Measurements from ENCODE around the gene GTSF1L.

GTSF1L gene

DNA sequence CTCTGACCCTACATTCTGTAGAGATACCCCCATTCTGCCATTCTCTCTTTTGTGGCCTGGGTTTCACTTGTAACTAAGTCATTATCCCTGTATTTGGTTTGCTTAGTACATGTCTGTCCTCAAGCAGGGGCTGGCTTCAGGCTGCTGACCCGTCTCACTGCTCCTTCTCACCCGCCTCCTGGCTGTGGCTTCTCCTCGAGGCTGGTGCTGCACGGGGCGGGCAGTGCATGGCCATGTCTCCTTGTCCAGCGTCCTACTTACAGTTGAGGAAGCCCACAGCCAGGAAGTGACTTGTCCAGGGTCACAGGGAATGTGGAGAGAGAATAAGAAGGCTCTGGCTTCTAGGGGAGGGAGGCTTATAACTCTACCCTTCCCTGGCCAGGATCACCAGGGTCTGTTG lies 11.3 kb downstream of the GTSF1L start:
- DNase-seq = no peak

DNA sequence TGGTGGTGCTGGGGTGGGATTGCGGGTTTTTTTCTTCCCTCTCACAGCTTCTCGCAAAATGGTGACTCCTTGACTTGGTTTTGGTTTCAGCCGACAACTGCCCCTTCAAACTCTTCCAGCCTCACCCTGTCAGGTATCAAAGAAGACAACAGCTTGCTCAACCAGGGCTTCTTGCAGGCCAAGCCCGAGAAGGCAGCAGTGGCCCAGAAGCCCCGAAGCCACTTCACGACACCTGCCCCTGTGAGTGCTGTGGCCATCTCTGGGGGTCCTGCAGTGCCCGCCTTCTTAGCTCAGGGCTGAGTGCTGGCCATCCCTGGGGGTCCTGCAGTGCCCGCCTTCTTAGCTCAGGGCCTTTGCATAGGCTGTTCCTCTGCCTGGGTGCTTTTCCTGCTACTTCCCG lies 11.8 kb downstream of the GTSF1L start:
- no peak for DNase-seq

DNA sequence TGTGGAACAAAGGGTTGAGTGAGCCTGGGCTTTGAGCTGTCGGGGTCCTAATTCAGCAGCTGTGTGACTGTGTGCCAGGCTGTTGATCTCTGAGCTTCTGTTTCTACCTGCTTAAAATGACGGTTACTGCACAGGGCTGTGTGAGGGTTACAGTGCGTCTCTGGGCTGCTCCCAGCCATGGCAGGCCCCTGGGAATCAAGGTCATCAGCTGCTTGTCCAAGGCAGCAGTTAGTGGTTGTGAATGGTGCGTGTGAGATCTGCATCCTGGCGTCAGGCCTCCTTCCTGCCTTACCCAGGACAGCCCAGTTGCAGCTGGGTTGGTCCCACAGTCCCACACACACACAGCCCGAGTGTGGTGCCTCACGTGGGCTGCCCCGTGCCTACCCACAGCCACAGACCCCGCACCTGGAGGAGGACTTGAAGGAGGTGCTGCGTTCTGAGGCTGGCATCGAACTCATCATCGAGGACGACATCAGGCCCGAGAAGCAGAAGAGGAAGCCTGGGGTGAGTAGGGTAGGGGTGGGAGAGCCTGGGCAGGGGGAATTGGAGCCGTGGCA lies 15.6 kb downstream of the GTSF1L start:
- no peak for DNase-seq

DNA sequence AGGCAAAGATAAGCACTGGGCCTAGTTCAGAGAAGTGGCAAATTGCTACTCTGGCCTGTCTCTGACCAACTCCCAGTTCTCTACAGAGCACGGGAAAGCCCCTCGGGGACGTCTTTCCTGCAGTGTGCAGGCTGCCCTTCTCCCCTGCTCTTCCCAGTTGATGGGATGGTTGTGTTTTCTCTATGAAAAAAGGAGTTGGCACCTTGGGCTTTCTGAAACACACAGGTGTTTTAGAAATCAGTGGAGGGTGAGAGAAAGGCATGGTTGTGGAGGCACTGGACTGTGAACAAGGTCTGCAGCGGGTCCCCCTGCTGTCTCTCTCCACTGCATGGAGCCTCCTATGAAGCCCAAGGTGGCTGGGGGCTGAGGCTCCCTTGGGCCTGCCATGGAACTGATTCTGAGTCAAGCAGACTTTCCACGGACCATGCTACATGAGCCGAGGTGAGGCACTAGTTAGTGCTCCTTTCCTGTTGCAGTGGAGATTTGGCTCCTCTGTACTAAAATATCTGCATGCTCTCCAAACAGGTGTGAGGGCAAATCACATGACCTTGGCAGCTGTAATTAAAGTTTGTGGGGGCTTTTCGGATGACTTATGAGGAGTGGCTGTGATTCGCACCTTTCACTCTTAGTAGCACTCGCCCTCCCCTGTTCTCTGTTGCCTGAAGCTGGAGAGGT lies 16.3 kb downstream of the GTSF1L start:
- no peak for DNase-seq

DNA sequence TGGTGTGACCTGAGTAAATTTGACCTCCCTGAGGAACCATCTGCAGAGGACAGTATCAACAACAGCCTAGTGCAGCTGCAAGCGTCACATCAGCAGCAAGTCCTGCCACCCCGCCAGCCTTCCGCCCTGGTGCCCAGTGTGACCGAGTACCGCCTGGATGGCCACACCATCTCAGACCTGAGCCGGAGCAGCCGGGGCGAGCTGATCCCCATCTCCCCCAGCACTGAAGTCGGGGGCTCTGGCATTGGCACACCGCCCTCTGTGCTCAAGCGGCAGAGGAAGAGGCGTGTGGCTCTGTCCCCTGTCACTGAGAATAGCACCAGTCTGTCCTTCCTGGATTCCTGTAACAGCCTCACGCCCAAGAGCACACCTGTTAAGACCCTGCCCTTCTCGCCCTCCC lies 24.3 kb downstream of the GTSF1L start:
- DNase-seq = no peak

DNA sequence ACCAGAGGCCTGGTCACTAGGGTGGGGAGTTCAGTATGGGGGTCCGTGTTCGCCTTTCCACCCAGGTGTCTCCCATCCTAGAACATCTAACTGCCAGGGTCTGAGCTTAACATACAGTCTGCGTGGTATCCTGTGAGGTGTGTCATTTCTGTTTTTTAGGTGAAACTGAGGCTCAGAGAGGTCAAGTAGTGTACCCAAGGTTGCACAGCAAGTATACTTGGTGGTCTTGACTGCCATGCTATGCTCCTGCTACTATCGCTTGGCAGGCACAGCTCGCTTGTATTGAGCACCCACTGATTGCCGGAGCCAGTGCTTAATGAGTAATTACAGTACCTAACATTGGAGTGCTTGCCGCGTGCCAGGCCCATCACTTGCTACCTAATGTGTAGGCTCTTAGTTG lies 26.2 kb downstream of the GTSF1L start:
- DNase-seq = no peak

DNA sequence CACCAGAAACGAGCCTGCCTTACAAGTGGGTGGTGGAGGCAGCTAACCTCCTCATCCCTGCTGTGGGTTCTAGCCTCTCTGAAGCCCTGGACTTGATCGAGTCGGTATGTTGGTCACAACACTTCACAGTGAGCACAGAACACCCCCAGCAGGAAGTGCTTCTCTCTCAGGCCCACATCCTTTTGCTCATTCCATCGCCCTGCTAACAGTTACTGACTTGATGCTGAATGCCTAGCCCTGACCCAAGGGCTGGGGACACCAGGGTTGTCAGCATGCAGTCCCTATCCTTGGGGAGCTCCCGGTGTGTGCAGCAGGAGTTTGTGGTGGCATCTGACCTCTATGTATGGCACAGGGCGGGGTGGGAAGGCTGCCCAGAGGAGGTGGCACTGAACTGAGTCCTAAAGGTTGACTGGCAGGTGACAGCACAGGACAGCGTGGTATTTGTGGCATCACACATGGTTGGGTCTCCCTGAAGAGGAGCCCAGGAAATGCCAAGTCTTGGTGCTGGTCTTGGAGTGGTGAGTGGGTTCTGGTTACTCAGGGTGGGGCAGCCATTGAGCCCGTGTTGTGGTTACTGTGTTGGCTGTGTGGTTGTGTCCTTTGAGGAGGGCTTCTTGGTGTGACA lies 26.7 kb downstream of the GTSF1L start:
- no peak for DNase-seq

DNA sequence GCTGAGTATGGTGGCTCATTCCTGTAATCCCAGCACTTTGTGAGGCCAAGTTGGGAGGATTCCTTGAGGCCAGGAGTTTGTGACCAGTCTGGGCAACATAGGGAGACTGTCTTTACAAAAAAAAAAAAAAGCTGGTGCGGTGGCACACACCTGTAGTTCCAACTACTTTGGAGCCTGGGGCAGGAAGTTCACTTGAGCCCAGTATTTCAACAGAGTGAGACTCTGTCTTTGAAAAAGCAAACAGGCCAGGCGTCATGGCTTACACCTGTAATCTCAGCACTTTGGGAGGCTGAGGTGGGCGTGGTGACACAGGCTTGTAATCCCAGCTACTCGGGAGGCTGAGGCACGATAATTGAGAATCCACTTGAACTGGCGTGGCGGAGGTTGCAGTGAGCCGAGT lies 31.2 kb downstream of the GTSF1L start:
- no peak for DNase-seq

DNA sequence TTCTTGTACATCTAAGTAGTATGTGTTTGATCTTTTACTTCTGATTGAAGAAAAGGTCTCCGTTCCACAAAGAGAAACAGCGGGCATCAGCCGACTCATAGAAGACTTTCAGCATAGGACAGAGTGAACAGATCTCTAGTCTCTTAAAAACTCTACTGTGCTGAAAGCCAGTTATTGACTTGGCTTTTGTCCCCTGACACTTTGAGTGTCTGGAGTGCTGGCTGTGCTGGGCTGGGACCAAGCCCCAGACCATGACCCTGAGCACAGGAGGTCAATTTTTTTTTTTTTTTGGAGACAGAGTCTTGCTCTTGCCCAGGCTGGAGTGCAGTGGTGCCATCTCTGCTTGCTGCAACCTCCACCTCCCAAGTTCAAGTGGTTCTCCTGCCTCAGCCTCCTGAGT lies 32.0 kb downstream of the GTSF1L start:
- DNase-seq = no peak

DNA sequence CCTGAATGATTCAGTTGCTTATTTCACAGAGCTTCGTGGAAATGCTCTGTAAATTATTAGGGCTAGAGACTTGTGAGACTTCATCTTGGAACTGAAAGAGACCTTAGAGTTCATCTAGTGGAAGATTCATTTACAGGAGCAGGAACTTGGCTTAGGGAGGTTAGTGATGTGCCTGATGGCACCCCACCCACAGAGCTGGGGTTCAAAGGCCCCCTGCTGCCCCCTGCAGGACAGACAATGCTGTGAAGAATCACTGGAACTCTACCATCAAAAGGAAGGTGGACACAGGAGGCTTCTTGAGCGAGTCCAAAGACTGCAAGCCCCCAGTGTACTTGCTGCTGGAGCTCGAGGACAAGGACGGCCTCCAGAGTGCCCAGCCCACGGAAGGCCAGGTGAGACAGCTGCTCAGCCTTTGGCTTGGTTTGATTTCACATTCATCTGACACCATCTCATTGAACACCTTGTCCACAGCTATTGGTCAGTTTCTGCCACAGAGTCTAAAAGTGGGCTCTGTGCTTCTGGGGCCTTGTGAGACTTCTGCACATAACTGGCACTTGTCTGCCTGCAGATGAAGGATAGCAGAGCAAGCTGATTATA lies 34.8 kb downstream of the GTSF1L start:
- DNase-seq = peak; percentile 43

DNA sequence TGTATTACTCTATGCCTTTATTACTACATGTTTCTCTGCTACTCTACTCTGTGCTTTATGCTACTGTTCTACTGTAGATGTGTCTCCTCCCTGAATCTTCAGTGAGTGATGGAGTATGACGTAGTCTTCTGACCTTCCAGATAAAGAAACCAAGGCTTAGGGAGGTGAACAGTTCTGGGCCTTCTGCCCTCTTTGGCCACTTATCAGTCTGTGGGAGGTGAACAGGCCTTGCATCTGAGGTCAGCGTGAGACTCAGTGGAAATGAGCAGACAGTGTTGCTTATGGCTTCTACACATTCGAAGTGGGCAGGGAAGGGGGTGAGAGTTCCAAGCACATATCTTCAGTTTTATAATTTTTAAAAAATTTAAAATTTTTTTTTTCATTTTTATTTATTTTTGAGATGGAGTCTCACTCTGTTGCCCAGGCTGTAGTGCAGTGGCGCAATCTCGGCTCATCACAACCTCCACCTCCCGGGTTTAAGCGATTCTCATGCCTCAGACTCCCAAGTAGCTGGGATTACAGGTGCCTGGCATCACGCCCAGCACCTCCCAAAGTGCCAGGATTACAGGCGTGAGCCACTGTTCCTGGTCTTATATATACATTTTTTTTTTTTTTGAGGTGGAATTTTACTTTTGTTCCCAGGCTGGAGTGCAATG lies 35.7 kb downstream of the GTSF1L start:
- DNase-seq = no peak

DNA sequence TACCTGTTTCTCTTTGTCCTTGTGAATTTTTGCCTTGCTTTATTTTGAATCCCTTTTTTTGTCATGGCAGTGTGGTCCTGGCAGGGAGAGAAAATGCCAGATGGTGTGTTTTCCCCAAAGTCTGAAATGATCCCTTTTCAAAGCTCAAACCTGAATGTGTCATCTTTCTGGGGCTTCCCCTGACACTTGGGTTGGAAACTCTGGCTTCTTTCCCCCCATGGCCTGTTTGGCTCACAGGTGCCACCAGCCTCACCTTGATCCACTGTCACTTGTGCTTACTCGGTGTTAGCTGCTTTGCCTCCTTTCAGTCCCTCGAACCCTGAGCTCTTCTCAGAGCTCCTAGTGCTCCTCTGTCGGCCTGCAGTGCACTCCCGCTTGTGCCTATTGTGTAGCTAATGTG lies 37.6 kb downstream of the GTSF1L start:
- no peak for DNase-seq

DNA sequence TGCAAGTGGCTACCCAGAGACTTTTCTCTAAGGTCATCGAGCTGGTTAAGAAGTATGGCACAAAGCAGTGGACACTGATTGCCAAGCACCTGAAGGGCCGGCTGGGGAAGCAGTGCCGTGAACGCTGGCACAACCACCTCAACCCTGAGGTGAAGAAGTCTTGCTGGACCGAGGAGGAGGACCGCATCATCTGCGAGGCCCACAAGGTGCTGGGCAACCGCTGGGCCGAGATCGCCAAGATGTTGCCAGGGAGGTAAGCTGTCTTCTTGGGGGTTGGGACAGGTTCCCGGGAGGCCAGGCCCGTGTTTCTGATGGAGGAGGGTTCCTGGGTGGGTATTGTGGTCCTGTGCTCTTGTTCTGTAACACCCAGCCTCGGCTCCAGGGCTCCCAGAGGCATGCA lies 40.0 kb downstream of the GTSF1L start:
- DNase-seq = no peak

DNA sequence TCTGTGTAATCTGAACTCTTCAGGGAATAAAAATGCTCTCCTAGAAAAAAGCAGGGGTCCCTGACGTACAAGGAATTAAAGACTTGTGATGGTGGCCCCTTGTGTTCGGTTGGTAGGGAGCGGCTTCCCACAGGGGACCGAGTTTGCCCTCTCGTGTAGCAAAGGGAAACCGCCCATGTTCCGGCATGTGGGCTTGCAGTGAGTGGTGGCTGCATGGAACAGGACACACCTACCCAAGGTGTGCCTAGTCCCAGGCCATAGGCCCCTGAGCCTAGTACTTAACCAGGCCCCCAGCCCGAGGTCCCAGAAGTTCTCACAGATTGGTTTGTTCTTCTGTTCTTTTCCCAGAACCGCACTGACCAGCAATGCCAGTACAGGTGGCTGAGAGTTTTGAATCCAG lies 44.4 kb downstream of the GTSF1L start:
- DNase-seq = no peak

DNA sequence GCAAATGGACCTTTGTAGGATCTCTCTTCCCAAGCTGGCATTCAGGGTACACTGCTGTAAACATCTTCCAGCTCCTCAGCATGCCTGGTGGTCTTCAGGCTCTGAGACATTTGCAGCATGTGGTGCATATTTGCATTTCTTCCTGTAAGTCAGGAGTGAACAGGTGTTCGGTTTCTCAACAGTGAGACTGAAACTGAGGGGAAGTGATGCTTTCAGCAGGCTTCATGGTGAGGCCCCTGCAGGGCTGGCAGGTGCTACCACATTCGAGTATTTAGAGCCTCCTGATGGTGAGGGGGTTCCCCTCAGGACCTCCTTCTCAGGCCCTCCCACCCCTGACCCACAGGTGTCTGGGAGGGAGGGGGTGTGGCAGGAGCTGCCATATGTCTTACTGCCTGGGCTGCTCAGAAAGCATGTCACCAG lies 44.8 kb downstream of the GTSF1L start:
- DNase-seq = no peak

DNA sequence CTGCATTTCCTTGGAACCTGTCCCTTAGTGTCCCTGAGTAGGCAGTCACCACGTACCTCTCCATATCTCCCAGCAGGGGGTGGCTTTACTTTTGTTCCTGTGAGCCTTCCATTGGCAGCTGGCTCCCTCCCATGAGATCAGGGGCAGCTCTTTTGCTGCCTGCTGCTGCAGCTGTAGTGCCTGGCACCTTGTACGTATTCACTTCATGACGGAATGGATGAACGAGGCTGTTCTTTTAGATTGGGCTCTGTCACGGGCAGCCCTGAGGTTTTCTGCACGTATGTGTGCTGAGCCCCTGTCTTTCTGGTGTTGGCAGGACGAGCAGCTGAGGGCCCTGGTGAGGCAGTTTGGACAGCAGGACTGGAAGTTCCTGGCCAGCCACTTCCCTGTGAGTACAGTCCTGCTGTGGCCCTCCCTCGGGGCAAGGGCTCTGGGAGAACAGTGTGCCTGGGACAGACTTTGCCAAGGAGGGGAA lies 45.3 kb downstream of the GTSF1L start:
- DNase-seq = no peak

DNA sequence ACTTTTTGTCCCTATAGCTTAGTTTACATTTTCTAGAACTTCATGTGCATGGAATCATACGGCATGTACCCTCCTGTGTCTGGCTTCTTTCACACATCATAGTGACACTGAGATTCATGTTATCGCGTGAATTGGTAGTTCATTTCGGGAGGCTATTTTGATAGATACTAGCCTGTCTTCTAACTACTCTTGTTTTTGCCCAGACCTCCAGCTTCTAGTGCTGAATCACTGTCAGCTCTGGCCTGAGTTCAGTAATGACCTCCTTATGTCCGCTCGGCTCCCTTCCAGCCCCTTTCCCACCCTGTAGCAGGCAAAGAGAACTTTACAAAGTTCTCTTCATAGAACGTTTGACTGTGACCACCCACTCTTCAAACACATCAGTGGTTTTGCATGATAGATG lies 45.8 kb downstream of the GTSF1L start:
- DNase-seq = no peak

DNA sequence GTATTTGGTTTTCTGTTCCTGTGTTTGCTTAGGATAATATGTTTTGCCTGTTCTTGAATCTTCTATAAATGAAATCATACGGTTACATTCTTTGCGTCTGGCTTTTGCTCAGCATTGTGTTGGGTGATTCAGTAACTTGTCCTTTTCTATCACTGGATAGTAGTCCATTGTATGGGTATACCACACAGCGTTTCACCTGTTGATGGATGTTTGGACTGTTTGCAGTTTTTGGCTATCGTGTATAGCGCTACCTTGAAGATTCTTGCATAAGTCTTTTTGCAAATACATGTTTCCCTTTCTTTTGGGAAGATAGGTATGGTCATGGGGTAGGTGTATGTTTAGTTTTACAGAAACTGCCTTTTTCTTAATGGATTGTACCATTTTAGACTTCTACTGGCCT lies 50.4 kb downstream of the GTSF1L start:
- DNase-seq = no peak
